CD4-positive, alpha-beta T cell (primary cell): Measurements from ENCODE around the gene NPIPA8. TPM values are rescaled to one million over a fixed set of nuclear protein-coding genes. Genes with fewer than 3 reads are reported as not detected.
"Not testable (repeated sequence)": the region's sequence is repeated elsewhere in the genome, so short reads cannot be mapped to it uniquely, and the experiment has no call there.

Experiments used
- ATAC-seq: fragments of 200-7000 bp; cut with Tn5 transposase; one replicate; pipeline ENCODE4 v1.10.0; 2022; ENCODE audit warnings: mild to moderate bottlenecking; ENCODE audit not compliant: poor library complexity
- CTCF ChIA-PET: fragments of 350-600 bp; sonication (Branson Sonifier 250); formaldehyde crosslinking; loops from one replicate; lab custom pipeline; 2021; ENCODE audit warnings: antibody characterized with exemption, inconsistent platforms; lab: Charles Lee
- POLR2A ChIA-PET: fragments of 350-600 bp; sonication (Branson Sonifier 250); formaldehyde crosslinking; loops from one replicate; lab custom pipeline; 2021; ENCODE audit warnings: antibody characterized with exemption, inconsistent platforms; lab: Charles Lee
- DNase-seq, 14 experiments: peaks; one replicate each; pipeline ENCODE4 v3.0.0-alpha.2; 2013 to 2020; ENCODE audit warnings: mixed read lengths in 2 of 14
- H3K27ac ChIP-seq, 2 donors: one replicate each; pipeline versions ENCODE4 v1.5.1 to v1.7.0; 2013; ENCODE audit warnings: low read length in 2 of 2, low read depth in 1 of 2, mild to moderate bottlenecking in 1 of 2
- H3K27me3 ChIP-seq, 2 experiments: 1 replicate in 1 of 2; 2 replicates in 1 of 2; pipeline versions ENCODE4 v1.6.1 to v1.7.0; 2013; ENCODE audit warnings: low read length in 2 of 2, control low read depth in 1 of 2, mild to moderate bottlenecking in 1 of 2, moderate library complexity in 1 of 2; ENCODE audit not compliant: insufficient read depth in 2 of 2, control insufficient read depth in 1 of 2
- H3K36me3 ChIP-seq: one replicate; pipeline ENCODE4 v1.6.1; 2013; ENCODE audit warnings: low read length, control low read depth; ENCODE audit not compliant: insufficient read depth
- H3K4me1 ChIP-seq: one replicate; pipeline ENCODE4 v1.6.1; 2013; ENCODE audit warnings: low read length, control low read depth; ENCODE audit not compliant: insufficient read depth
- H3K4me3 ChIP-seq: one replicate; pipeline ENCODE4 v1.5.1; 2013; ENCODE audit warnings: mild to moderate bottlenecking, low read length, moderate library complexity
- H3K9me3 ChIP-seq, 2 experiments: 1 replicate in 1 of 2; 2 replicates in 1 of 2; pipeline versions ENCODE4 v1.6.1 to v1.7.0; 2013; ENCODE audit warnings: low read length in 2 of 2, mild to moderate bottlenecking in 2 of 2, control low read depth in 1 of 2, moderate library complexity in 1 of 2; ENCODE audit not compliant: control insufficient read depth in 1 of 2, insufficient read depth in 1 of 2
- H3K27ac Mint-ChIP-seq: one replicate; pipeline ENCODE4 v1.8.0; 2020; ENCODE audit warnings: mixed read lengths
- H3K27me3 Mint-ChIP-seq: one replicate; pipeline ENCODE4 v1.8.0; 2021; ENCODE audit warnings: mixed read lengths
- H3K36me3 Mint-ChIP-seq: one replicate; pipeline ENCODE4 v1.8.0; 2021; ENCODE audit warnings: low read depth, mixed read lengths
- H3K4me1 Mint-ChIP-seq: one replicate; pipeline ENCODE4 v1.8.0; 2021; ENCODE audit warnings: low read depth, mixed read lengths
- H3K4me3 Mint-ChIP-seq: one replicate; pipeline ENCODE4 v1.8.0; 2020; ENCODE audit warnings: mild to moderate bottlenecking, mixed read lengths
- H3K9me3 Mint-ChIP-seq: one replicate; pipeline ENCODE4 v1.8.0; 2020; ENCODE audit warnings: mixed read lengths
- intact Hi-C, 2 experiments: fragments of 100-400 bp; cut with DNase I in 1 of 2; cut with micrococcal nuclease in 1 of 2; formaldehyde crosslinking; loops; one replicate each; pipeline versions ENCODE4 v1.15.1 to v1.9.0; 2023 to 2025; cut with DNase I, micrococcal nuclease
- total RNA-seq, 174 experiments: library from RNA in 2 of 174; stranded (reverse) in 2 of 174; gene quantifications; one replicate each; pipeline ENCODE4 v1.2.3 and lab custom pipeline; 2021 to 2026

Gene NPIPA8
- total RNA-seq, 2 experiments from 2014 or later: 46.8 to 52.2 TPM

- ATAC-seq, H3K27me3 ChIP-seq, H3K27ac Mint-ChIP-seq, H3K36me3 Mint-ChIP-seq, H3K36me3 ChIP-seq, H3K4me3 Mint-ChIP-seq, H3K4me1 ChIP-seq, H3K9me3 ChIP-seq, H3K27ac ChIP-seq, H3K9me3 Mint-ChIP-seq, CTCF ChIA-PET, H3K4me1 Mint-ChIP-seq, intact Hi-C loops, H3K4me3 ChIP-seq, DNase-seq, POLR2A ChIA-PET, H3K27me3 Mint-ChIP-seq: not testable (repeated sequence)
These were observed 30.5 kb downstream of the NPIPA8 start for GRCh38 chr16:18306066-18306465.

- H3K4me3 Mint-ChIP-seq, H3K9me3 ChIP-seq, H3K4me3 ChIP-seq, CTCF ChIA-PET, H3K36me3 Mint-ChIP-seq, H3K36me3 ChIP-seq, H3K9me3 Mint-ChIP-seq, POLR2A ChIA-PET, DNase-seq, H3K27me3 Mint-ChIP-seq, H3K27ac ChIP-seq, H3K4me1 Mint-ChIP-seq, intact Hi-C loops, H3K27me3 ChIP-seq, H3K27ac Mint-ChIP-seq, H3K4me1 ChIP-seq, ATAC-seq: not testable (repeated sequence)
These were observed 33.4 kb downstream of the NPIPA8 start for GRCh38 chr16:18303059-18303706.

GRCh38 chr16:18297714-18298113 lies 38.8 kb downstream of the NPIPA8 start:
- intact Hi-C loops, H3K36me3 ChIP-seq, H3K4me3 Mint-ChIP-seq, H3K4me3 ChIP-seq, H3K36me3 Mint-ChIP-seq, H3K4me1 Mint-ChIP-seq, H3K4me1 ChIP-seq, CTCF ChIA-PET, H3K27ac Mint-ChIP-seq, DNase-seq, H3K27me3 Mint-ChIP-seq, ATAC-seq, H3K27me3 ChIP-seq, POLR2A ChIA-PET, H3K9me3 Mint-ChIP-seq, H3K27ac ChIP-seq, H3K9me3 ChIP-seq: not testable (repeated sequence)

- H3K9me3 ChIP-seq, DNase-seq, H3K4me1 Mint-ChIP-seq, H3K27ac Mint-ChIP-seq, H3K27ac ChIP-seq, H3K4me3 ChIP-seq, H3K36me3 Mint-ChIP-seq, H3K4me3 Mint-ChIP-seq, H3K27me3 ChIP-seq, H3K27me3 Mint-ChIP-seq, H3K4me1 ChIP-seq, CTCF ChIA-PET, H3K36me3 ChIP-seq, ATAC-seq, POLR2A ChIA-PET, H3K9me3 Mint-ChIP-seq, intact Hi-C loops: not testable (repeated sequence)
These were observed 39.6 kb downstream of the NPIPA8 start for GRCh38 chr16:18296931-18297330.

GRCh38 chr16:18294371-18294770 lies 42.2 kb downstream of the NPIPA8 start:
- DNase-seq, intact Hi-C loops, H3K4me1 ChIP-seq, POLR2A ChIA-PET, H3K9me3 Mint-ChIP-seq, H3K36me3 Mint-ChIP-seq, H3K27ac ChIP-seq, ATAC-seq, H3K27me3 Mint-ChIP-seq, H3K27me3 ChIP-seq, H3K9me3 ChIP-seq, H3K4me3 ChIP-seq, CTCF ChIA-PET, H3K36me3 ChIP-seq, H3K4me1 Mint-ChIP-seq, H3K27ac Mint-ChIP-seq, H3K4me3 Mint-ChIP-seq: not testable (repeated sequence)

- H3K4me3 ChIP-seq, POLR2A ChIA-PET, H3K27me3 Mint-ChIP-seq, H3K4me3 Mint-ChIP-seq, DNase-seq, H3K27me3 ChIP-seq, H3K36me3 Mint-ChIP-seq, H3K27ac ChIP-seq, H3K4me1 Mint-ChIP-seq, H3K4me1 ChIP-seq, H3K9me3 Mint-ChIP-seq, intact Hi-C loops, ATAC-seq, H3K27ac Mint-ChIP-seq, CTCF ChIA-PET, H3K9me3 ChIP-seq, H3K36me3 ChIP-seq: not testable (repeated sequence)
These were observed 43.1 kb downstream of the NPIPA8 start for GRCh38 chr16:18293337-18293956.

- H3K4me3 ChIP-seq, H3K27me3 ChIP-seq, H3K4me1 ChIP-seq, H3K27me3 Mint-ChIP-seq, ATAC-seq, intact Hi-C loops, H3K36me3 ChIP-seq, H3K9me3 Mint-ChIP-seq, H3K27ac ChIP-seq, H3K4me3 Mint-ChIP-seq, H3K4me1 Mint-ChIP-seq, H3K9me3 ChIP-seq, H3K36me3 Mint-ChIP-seq, POLR2A ChIA-PET, CTCF ChIA-PET, H3K27ac Mint-ChIP-seq, DNase-seq: not testable (repeated sequence)
These were observed 45.6 kb downstream of the NPIPA8 start for GRCh38 chr16:18290959-18291358.
